Stimulated activated CD8-positive, alpha-beta memory T cell treated with anti-CD3 and anti-CD28 coated beads, Interleukin-12 subunit alpha, Interleukin-12 subunit beta, amount 100 ng/mL, for 4 hours (primary cell): ENCODE measurements around the gene INMT.

Experiments
- DNase-seq: peaks from one replicate; pipeline ENCODE4 v3.0.0-alpha.2; 2020; ENCODE audit warnings: low read depth

The INMT gene

GRCh38 chr7:30752979-30753378 is 1.0 kb downstream of the INMT start:
- no peak for DNase-seq

- no peak for DNase-seq
These were observed 2.5 kb downstream of the INMT start for GRCh38 chr7:30754315-30754877.

- no peak for DNase-seq
These were observed 3.6 kb downstream of the INMT start for GRCh38 chr7:30755384-30756154.

- no peak for DNase-seq
These were observed 5.4 kb downstream of the INMT start for GRCh38 chr7:30757342-30757692.

- DNase-seq: no peak
These were observed 8.7 kb downstream of the INMT start for GRCh38 chr7:30760514-30761213.

GRCh38 chr7:30761214-30762156 is 9.6 kb downstream of the INMT start:
- no peak for DNase-seq

GRCh38 chr7:30764030-30764975 is 12.4 kb downstream of the INMT start:
- no peak for DNase-seq

- no peak for DNase-seq
These were observed 13.5 kb downstream of the INMT start for GRCh38 chr7:30765408-30765807.

GRCh38 chr7:30770845-30771173 is 18.9 kb downstream of the INMT start:
- no peak for DNase-seq

GRCh38 chr7:30771174-30771879 is 19.4 kb downstream of the INMT start, which contains the start of gene MINDY4:
TSS of gene MINDY4 (plus strand) at chr7:30771417. CDS start at chr7:30771494, 77 bp downstream.
- peak; percentile 39 for DNase-seq

GRCh38 chr7:30771880-30772425 is 20.0 kb downstream of the INMT start:
- no peak for DNase-seq

GRCh38 chr7:30772984-30773383 is 21.0 kb downstream of the INMT start:
- DNase-seq: no peak

GRCh38 chr7:30775992-30776391 is 24.1 kb downstream of the INMT start:
- no peak for DNase-seq

GRCh38 chr7:30776971-30777370 is 25.0 kb downstream of the INMT start:
- DNase-seq: no peak

GRCh38 chr7:30778255-30779025 is 26.5 kb downstream of the INMT start:
- DNase-seq: no peak

- no peak for DNase-seq
These were observed 27.6 kb downstream of the INMT start for GRCh38 chr7:30779574-30779973.

GRCh38 chr7:30780941-30781340 is 29.0 kb downstream of the INMT start:
- no peak for DNase-seq

- no peak for DNase-seq
These were observed 30.8 kb downstream of the INMT start for GRCh38 chr7:30782690-30783089.

- no peak for DNase-seq
These were observed 33.9 kb downstream of the INMT start for GRCh38 chr7:30785786-30786185.
